Esophagus muscularis mucosa (tissue), 4 donors: ENCODE data around the gene THRA. TPM values are rescaled to one million over a fixed set of nuclear protein-coding genes. Genes with fewer than 3 reads are reported as not detected.

Experiments
- DNase-seq: peaks from one replicate; pipeline ENCODE4 v3.0.0-alpha.2; 2017; ENCODE audit errors: extremely low spot score
- H3K27ac ChIP-seq, 4 donors: fragments of 200-600 bp; sonication (generic); replicated peaks in 1 of 4; 1 replicate in 3 of 4; 2 replicates in 1 of 4; pipeline ENCODE4 v1.5.1; 2016 to 2019; ENCODE audit warnings: mild to moderate bottlenecking in 1 of 4
- H3K27me3 ChIP-seq, 4 donors: fragments of 200-600 bp; sonication (generic); one replicate each; pipeline versions ENCODE4 v1.5.1 to v1.6.0; 2016 to 2019
- H3K36me3 ChIP-seq, 4 donors: fragments of 200-600 bp; sonication (generic); one replicate each; pipeline ENCODE4 v1.5.1; 2016 to 2019
- H3K4me1 ChIP-seq, 4 donors: fragments of 200-600 bp; sonication (generic); one replicate each; pipeline ENCODE4 v1.5.1; 2016 to 2019
- H3K4me3 ChIP-seq, 4 donors: fragments of 200-600 bp; sonication (generic); 1 replicate in 2 of 4; 2 replicates in 2 of 4; pipeline ENCODE4 v1.5.1; 2016 to 2019; ENCODE audit warnings: mild to moderate bottlenecking in 4 of 4, moderate library complexity in 1 of 4
- H3K9me3 ChIP-seq, 4 donors: fragments of 200-600 bp; sonication (generic); 1 replicate in 3 of 4; 2 replicates in 1 of 4; pipeline ENCODE4 v1.5.1; 2016 to 2019
- EP300 ChIP-seq: sonication (generic); formaldehyde crosslinking; IDR thresholded peaks from one replicate; pipeline ENCODE4 v1.6.1; 2017; ENCODE audit warnings: antibody characterized with exemption
- POLR2A ChIP-seq: fragments of 450-650 bp; IDR thresholded peaks from one replicate; pipeline ENCODE4 v1.6.1; 2017; ENCODE audit warnings: antibody characterized with exemption, moderate library complexity, mild to moderate bottlenecking, low read depth
- POLR2AphosphoS5 ChIP-seq, 2 donors: sonication (generic); formaldehyde crosslinking; IDR thresholded peaks; one replicate each; pipeline ENCODE4 v1.6.1; 2017; ENCODE audit warnings: antibody characterized with exemption in 2 of 2
- WGBS: methylation state at CpG from one replicate; pipeline ENCODE4 v1.1.5; 2018; 5-methylcytosine and 5-hydroxymethylcytosine counted together
- intact Hi-C: fragments of 100-400 bp; cut with DNase I; formaldehyde crosslinking; loops from one replicate; pipeline ENCODE4 v1.15.1; 2023
- total RNA-seq, 4 donors: library from RNA; depleted of rRNA; stranded (reverse); fragments of >200 nt; gene quantifications; one replicate each; pipeline versions ENCODE4 v1.1.0 to v1.2.1, GENCODE V29; 2016
- TF ChIP-seq, protein P1 (sequence below), 3 experiments: fragments of 200-600 bp in 2 of 3; fragments of 450-650 bp in 1 of 3; sonication (generic) in 2 of 3; IDR thresholded peaks; one replicate each; pipeline ENCODE4 v1.5.1; 2017 to 2019; ENCODE audit warnings: antibody characterized with exemption in 3 of 3, mild to moderate bottlenecking in 2 of 3, moderate library complexity in 1 of 3

THRA gene
- total RNA-seq, 4 donors from 2014 or later = 69.7 to 112 (median 85.2) TPM

DNA sequence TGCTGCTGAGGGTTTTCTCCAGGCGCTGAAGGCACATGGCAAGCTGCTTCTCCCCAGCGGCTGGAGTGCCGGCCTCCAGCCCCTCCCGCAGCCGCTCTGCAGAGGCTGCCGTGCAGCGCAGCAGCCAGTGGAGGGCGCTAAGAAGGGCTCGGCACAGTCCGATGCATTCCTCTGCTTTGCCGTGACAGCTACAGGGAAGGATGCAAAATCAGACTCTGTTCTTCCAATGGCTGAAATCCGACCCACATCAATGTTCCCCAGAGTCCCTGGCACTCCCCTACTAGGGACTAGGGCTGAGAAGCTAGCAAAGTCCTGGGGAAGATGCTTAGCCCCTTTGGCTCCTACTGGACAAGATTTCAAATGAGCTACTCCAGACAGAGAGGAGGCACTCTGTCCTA lies 27.6 kb upstream of the THRA start:
- peaks cover 29 to 75% (median 60%) of the 10 kb centered on the region in 4 donors for H3K4me1 ChIP-seq
- no peak overlapping the region for H3K4me3 ChIP-seq
- H3K9me3 ChIP-seq = no peaks in the 10 kb centered on the region
- intact Hi-C loops = no loop called here
- no peak for DNase-seq
- no peak overlapping the region for H3K27ac ChIP-seq
- H3K36me3 ChIP-seq = peaks cover 24 to 65% (median 55%) of the 10 kb centered on the region in 4 donors
- H3K27me3 ChIP-seq = no peaks in the 10 kb centered on the region
- WGBS = 49% methylated on average over 12 of the region's 12 CpGs
- TF ChIP-seq EP300 (no peak), POLR2AphosphoS5 (IDR thresholded peaks at IDR 0.05) (peak in 1 of 2 donors; percentile 32), POLR2A (no peak)
- TF ChIP-seq, protein P1, sequence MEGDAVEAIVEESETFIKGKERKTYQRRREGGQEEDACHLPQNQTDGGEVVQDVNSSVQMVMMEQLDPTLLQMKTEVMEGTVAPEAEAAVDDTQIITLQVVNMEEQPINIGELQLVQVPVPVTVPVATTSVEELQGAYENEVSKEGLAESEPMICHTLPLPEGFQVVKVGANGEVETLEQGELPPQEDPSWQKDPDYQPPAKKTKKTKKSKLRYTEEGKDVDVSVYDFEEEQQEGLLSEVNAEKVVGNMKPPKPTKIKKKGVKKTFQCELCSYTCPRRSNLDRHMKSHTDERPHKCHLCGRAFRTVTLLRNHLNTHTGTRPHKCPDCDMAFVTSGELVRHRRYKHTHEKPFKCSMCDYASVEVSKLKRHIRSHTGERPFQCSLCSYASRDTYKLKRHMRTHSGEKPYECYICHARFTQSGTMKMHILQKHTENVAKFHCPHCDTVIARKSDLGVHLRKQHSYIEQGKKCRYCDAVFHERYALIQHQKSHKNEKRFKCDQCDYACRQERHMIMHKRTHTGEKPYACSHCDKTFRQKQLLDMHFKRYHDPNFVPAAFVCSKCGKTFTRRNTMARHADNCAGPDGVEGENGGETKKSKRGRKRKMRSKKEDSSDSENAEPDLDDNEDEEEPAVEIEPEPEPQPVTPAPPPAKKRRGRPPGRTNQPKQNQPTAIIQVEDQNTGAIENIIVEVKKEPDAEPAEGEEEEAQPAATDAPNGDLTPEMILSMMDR (IDR thresholded peaks at IDR 0.05) = peak; percentile 52 to 68 (median 62)

DNA sequence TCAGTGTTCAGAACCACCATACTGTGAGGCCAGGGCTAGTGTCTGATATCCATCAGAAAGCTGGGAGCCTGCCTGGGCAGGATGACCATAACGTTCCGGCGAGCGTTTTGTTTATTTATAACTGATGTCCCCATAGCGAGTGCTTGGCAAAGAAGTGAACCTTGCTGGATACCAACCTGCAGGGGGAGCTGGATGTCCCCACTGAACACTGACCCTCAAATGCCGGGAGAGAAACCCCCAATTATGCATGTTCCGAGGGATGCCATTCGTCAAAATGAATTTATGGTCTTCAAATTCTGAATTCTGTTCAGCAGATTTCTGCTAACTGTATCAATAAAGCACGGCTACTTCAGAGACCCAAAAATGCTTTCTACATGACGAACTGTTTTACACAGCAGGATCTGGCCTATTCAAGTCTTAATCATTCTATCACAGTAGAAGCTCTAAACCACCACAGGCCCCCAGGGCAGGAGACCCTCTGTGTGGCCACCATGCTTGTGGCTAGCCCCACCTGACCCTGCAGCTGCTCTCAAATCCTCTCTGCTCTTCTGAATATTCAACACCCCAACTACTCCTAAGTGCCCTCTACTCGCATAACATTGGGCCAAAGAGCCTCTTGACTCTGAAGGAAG lies 23.8 kb upstream of the THRA start:
- H3K27ac ChIP-seq = peak overlapping the region; percentile 76 to 83 (median 82)
- DNase-seq = peak; percentile 95
- H3K4me1 ChIP-seq = peaks cover 14 to 40% (median 35%) of the 10 kb centered on the region in 4 donors
- H3K27me3 ChIP-seq = no peaks in the 10 kb centered on the region
- WGBS = 22% methylated on average over 11 of the region's 11 CpGs
- intact Hi-C loops = no loop called here
- peak overlapping the region in 2 of 4 donors; percentile 4 to 11 for H3K4me3 ChIP-seq
- peaks cover 8 to 43% (median 27%) of the 10 kb centered on the region in 4 donors for H3K36me3 ChIP-seq
- TF ChIP-seq POLR2A = no peak
- no peak for TF ChIP-seq EP300
- peak; percentile 80 to 89 for TF ChIP-seq POLR2AphosphoS5 (IDR thresholded peaks at IDR 0.05)
- TF ChIP-seq, protein P1 (IDR thresholded peaks at IDR 0.05) = peak; percentile 73 to 90 (median 87)
- no peaks in the 10 kb centered on the region for H3K9me3 ChIP-seq

DNA sequence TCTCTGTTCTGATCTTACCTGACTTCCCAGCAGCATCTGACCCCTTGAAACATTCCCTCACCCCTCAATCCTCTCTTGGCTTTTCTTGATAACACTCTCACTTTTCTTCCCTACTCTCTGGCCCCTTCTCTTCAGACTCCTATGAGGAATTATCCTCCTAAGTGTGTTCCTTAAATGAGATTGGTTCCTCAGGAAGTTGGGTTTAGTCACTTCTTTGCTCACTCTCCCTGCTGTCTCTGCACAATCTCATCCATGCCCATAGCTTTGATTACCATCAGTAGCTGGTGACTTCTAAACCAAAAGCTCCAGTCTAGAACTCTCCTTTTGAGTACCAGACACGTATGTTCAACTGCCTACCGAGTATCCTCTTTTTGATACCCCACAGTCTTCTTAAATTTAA lies 21.6 kb upstream of the THRA start:
- peaks cover 14 to 25% (median 21%) of the 10 kb centered on the region in 4 donors for H3K4me1 ChIP-seq
- no peak for DNase-seq
- H3K27ac ChIP-seq = no peak overlapping the region
- H3K9me3 ChIP-seq = no peaks in the 10 kb centered on the region
- no peaks in the 10 kb centered on the region for H3K27me3 ChIP-seq
- no peak overlapping the region for H3K4me3 ChIP-seq
- no peak for TF ChIP-seq EP300
- no peak for TF ChIP-seq POLR2AphosphoS5 (IDR thresholded peaks at IDR 0.05)
- no peak for TF ChIP-seq POLR2A
- TF ChIP-seq, protein P1 (IDR thresholded peaks at IDR 0.05) = no peak
- peaks cover 14 to 43% (median 20%) of the 10 kb centered on the region in 4 donors for H3K36me3 ChIP-seq
- WGBS = 98% methylated on average over 2 of the region's 2 CpGs
- intact Hi-C loops = loop anchor here (5.0 kb wide), 1 partner anchor 41 kb away; no protein-coding TSS in a partner anchor

DNA sequence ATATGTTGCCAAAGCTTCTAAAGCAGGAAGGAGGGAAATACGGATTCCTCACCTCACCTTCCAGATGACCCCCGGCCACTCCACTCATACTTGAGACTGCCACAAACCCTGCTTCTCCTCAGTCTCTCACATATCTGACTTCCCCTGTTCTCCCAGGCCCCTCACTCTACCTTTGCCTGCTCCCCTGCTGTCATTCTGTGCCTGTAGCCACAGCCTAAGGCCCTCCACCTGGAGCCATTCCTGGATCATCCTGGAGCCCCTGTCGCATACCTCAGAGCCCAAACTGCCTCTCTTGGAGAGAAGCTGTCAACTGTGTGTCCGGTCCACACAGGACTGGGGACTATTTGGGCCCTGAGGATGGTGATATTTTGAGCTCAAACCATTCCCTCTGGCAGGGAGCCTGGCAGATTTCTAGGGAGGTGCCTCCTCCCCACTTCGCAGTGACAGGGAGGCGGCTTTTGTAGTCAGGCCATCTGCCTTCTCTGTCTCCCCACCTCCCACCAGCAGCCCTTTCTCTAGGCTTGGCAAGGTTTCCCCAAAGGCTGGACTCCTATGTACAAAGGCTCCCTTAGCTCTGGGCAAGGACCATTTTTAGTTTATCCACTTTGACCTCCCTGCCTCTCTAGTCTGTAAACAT lies 6.3 kb upstream of the THRA start:
- intact Hi-C loops = loop anchor here (5.0 kb wide), 1 partner anchor 36 kb away; no protein-coding TSS in a partner anchor
- no peak for TF ChIP-seq EP300
- TF ChIP-seq, protein P1 (IDR thresholded peaks at IDR 0.05) = no peak
- no peak for TF ChIP-seq POLR2AphosphoS5 (IDR thresholded peaks at IDR 0.05)
- TF ChIP-seq POLR2A = no peak
- Histone ChIP-seq H3K27ac (peak overlapping the region in 3 of 4 donors; percentile 0 to 28 (median 10)), H3K4me3 (no peak overlapping the region), H3K36me3 (peaks cover 10 to 18% (median 17%) of the 10 kb centered on the region in 4 donors), H3K27me3 (no peaks in the 10 kb centered on the region), H3K4me1 (peaks cover 29 to 59% (median 47%) of the 10 kb centered on the region in 4 donors), H3K9me3 (no peaks in the 10 kb centered on the region)
- WGBS = 81% methylated on average over 6 of the region's 6 CpGs
- DNase-seq = no peak
